A673 (cell line): ENCODE data around the gene DDX20. TPM values are rescaled to one million over a fixed set of nuclear protein-coding genes. Genes with fewer than 3 reads are reported as not detected.

Experiments used
- BruUV-seq: library from RNA; stranded (reverse); fragments of 400-500 nt; replicated peaks from 2 replicates; lab custom pipeline; 2021; lab: Mats Ljungman, UMichigan
- CTCF ChIA-PET: fragments of 300-600 bp; sonication (Branson Sonifier 250); formaldehyde crosslinking; loops from one replicate; lab custom pipeline; 2022; ENCODE audit warnings: antibody characterized with exemption; lab: Charles Lee
- POLR2A ChIA-PET: fragments of 300-600 bp; sonication (Branson Sonifier 250); formaldehyde crosslinking; loops from one replicate; lab custom pipeline; 2022; ENCODE audit warnings: antibody characterized with exemption; ENCODE audit not compliant: low non-redundant PET; lab: Charles Lee
- DNase-seq: peaks from one replicate; pipeline ENCODE4 v3.0.0-alpha.2; 2015; ENCODE audit warnings: low spot score
- H3K27ac ChIP-seq: fragments of 200-600 bp; sonication (generic); 2 replicates; pipeline ENCODE4 v1.5.1; 2016; ENCODE audit warnings: mixed run types, low read depth, mild to moderate bottlenecking, mixed read lengths, antibody characterized with exemption, low read length; ENCODE audit not compliant: poor library complexity, severe bottlenecking
- H3K27me3 ChIP-seq: fragments of 200-600 bp; sonication (generic); replicated peaks from 2 replicates; pipeline ENCODE4 v1.6.1; 2017; ENCODE audit warnings: mixed run types, low read depth, mild to moderate bottlenecking, mixed read lengths, antibody characterized with exemption, low read length; ENCODE audit not compliant: insufficient read depth, poor library complexity
- H3K36me3 ChIP-seq: fragments of 200-600 bp; sonication (generic); 2 replicates; pipeline ENCODE4 v1.6.1; 2016; ENCODE audit warnings: mixed run types, mild to moderate bottlenecking, mixed read lengths, antibody characterized with exemption, low read length; ENCODE audit not compliant: insufficient read depth, poor library complexity, severe bottlenecking
- H3K4me1 ChIP-seq: fragments of 200-600 bp; sonication (generic); 2 replicates; pipeline ENCODE4 v1.6.1; 2017; ENCODE audit warnings: mixed run types, mild to moderate bottlenecking, mixed read lengths, antibody characterized with exemption, low read length; ENCODE audit not compliant: insufficient read depth, poor library complexity, severe bottlenecking
- H3K4me3 ChIP-seq: fragments of 200-600 bp; sonication (generic); 2 replicates; pipeline ENCODE4 v1.5.1; 2016; ENCODE audit warnings: low read depth, mixed run types, mild to moderate bottlenecking, mixed read lengths, low read length; ENCODE audit not compliant: poor library complexity, severe bottlenecking
- H3K9me3 ChIP-seq: fragments of 200-600 bp; sonication (generic); 2 replicates; pipeline ENCODE4 v1.6.1; 2016; ENCODE audit warnings: mixed run types, low read depth, mild to moderate bottlenecking, mixed read lengths, antibody characterized with exemption, low read length; ENCODE audit not compliant: poor library complexity, severe bottlenecking
- CTCF ChIP-seq: fragments of 300-800, 200-600 bp; sonication (generic); conservative IDR thresholded peaks from 2 replicates; pipeline ENCODE4 v1.5.1; 2017; ENCODE audit warnings: low read depth, mild to moderate bottlenecking, antibody characterized with exemption, low read length, moderate library complexity, mixed read lengths
- EZH2 ChIP-seq: fragments of 200-600 bp; sonication (generic); IDR thresholded peaks from 2 replicates; pipeline ENCODE4 v1.6.1; 2017; ENCODE audit warnings: borderline replicate concordance, low read depth, mild to moderate bottlenecking, mixed read lengths, antibody characterized with exemption, low read length; ENCODE audit not compliant: poor library complexity, severe bottlenecking
- intact Hi-C: fragments of 100-400 bp; cut with micrococcal nuclease; formaldehyde crosslinking; loops from one replicate; pipeline ENCODE4 v1.10.0; 2022; ENCODE audit not compliant: unreplicated experiment
- total RNA-seq: library from RNA; stranded (reverse); gene quantifications from 2 replicates; pipeline ENCODE4 v1.2.3, GENCODE V29; 2021

The DDX20 gene
- total RNA-seq, 1 experiment from 2014 or later: 26.1 TPM

GRCh38 chr1:111814305-111814628, 58.6 kb downstream of the DDX20 start:
- Histone ChIP-seq H3K4me3 (no peak overlapping the region), H3K9me3 (no peaks in the 10 kb centered on the region), H3K4me1 (no peaks in the 10 kb centered on the region), H3K27me3 (no peaks in the 10 kb centered on the region), H3K36me3 (no peaks in the 10 kb centered on the region), H3K27ac (no peak overlapping the region)
- BruUV-seq: no TSS peak
- ChIA-PET POLR2A (no interaction called here), CTCF (no interaction called here)
- no peak for DNase-seq
- intact Hi-C loops: no loop called here
- no peak for TF ChIP-seq CTCF
- TF ChIP-seq EZH2: no peak

GRCh38 chr1:111814642-111815041, 58.9 kb downstream of the DDX20 start:
- BruUV-seq: no TSS peak

More at GRCh38 chr1:111814642-111815041, 58.9 kb downstream of the DDX20 start:
- Histone ChIP-seq H3K27me3 (no peaks in the 10 kb centered on the region), H3K36me3 (no peaks in the 10 kb centered on the region), H3K4me3 (no peak overlapping the region), H3K27ac (no peak overlapping the region), H3K9me3 (no peaks in the 10 kb centered on the region), H3K4me1 (no peaks in the 10 kb centered on the region)
- no peak for TF ChIP-seq CTCF
- no peak for TF ChIP-seq EZH2
- ChIA-PET CTCF (no interaction called here), POLR2A (no interaction called here)
- no peak for DNase-seq
- intact Hi-C loops: no loop called here

Other genes starting within 250 kb of the DDX20 start
- 50.9 and 52.8 TPM in 2 replicates for gene RAP1A, start 136.1 kb upstream of the DDX20 start, total RNA-seq
- 0.62 and 0.74 TPM in 2 replicates for gene INKA2, start 16.5 kb upstream of the DDX20 start, total RNA-seq
- not detected in 2 replicates for gene KCND3, start 233.8 kb downstream of the DDX20 start, total RNA-seq